ENCODE results near the gene SUGP2.
"Not testable (repeated sequence)": the region's sequence is repeated elsewhere in the genome, so short reads cannot be mapped to it uniquely, and the experiment has no call there.

SUGP2 gene

GRCh38 chr19:19023376-19023775 is 9.9 kb downstream of the SUGP2 start:
- POLR2A ChIA-PET, result not testable (repeated sequence)
- peaks cover 26 to 75% (median 64%) of the 10 kb centered on the region in 4 experiments for H3K36me3 ChIP-seq (ENCODE audit: control insufficient read depth in 4 of 4, insufficient read depth in 4 of 4, low read length in 3 of 4)
- CTCF ChIA-PET, result interaction anchor here (1.1 to 1.8 kb wide), 2 partner anchors 15 to 38 kb away, joined by 3 to 5 read pairs; no protein-coding TSS in a partner anchor

GRCh38 chr19:19022380-19022961 is 10.8 kb downstream of the SUGP2 start:
- DNase-seq, result no peak
- H3K4me3 ChIP-seq (ENCODE audit: control insufficient read depth in 1 of 7, extremely low read depth in 1 of 7, insufficient read depth in 4 of 7, low read depth in 2 of 7, low read length in 6 of 7), result no peak overlapping the region
- H3K9me3 ChIP-seq (ENCODE audit: control extremely low read depth in 1 of 5, control insufficient read depth in 4 of 5, insufficient read depth in 2 of 5, low read depth in 1 of 5, low read length in 4 of 5), result no peaks in the 10 kb centered on the region
- H3K4me1 ChIP-seq (ENCODE audit: control extremely low read depth in 1 of 4, control insufficient read depth in 4 of 4, insufficient read depth in 4 of 4, low read length in 3 of 4), result no peaks in the 10 kb centered on the region
- ChIA-PET CTCF (interaction anchor here (1.1 to 1.8 kb wide), 2 partner anchors 14 to 37 kb away, joined by 3 to 5 read pairs; no protein-coding TSS in a partner anchor), POLR2A (no interaction called here)
- peaks cover 28 to 75% (median 63%) of the 10 kb centered on the region in 4 experiments for H3K36me3 ChIP-seq (ENCODE audit: control insufficient read depth in 4 of 4, insufficient read depth in 4 of 4, low read length in 3 of 4)
- H3K27ac ChIP-seq (ENCODE audit: insufficient read depth in 1 of 2, low read depth in 1 of 2, low read length in 2 of 2, poor library complexity in 1 of 2, severe bottlenecking in 2 of 2), result no peak overlapping the region
- H3K27me3 ChIP-seq (replicated peaks in 2 of 5; ENCODE audit: control insufficient read depth in 4 of 5, insufficient read depth in 5 of 5, low read length in 4 of 5), result no peaks in the 10 kb centered on the region
- WGBS (ENCODE audit: insufficient coverage), result 75% methylated on average over 1 of the region's 4 CpGs

More at GRCh38 chr19:19023376-19023775, 9.9 kb downstream of the SUGP2 start:
- not testable (repeated sequence) for H3K27ac ChIP-seq (ENCODE audit: insufficient read depth in 1 of 2, low read depth in 1 of 2, low read length in 2 of 2, poor library complexity in 1 of 2, severe bottlenecking in 2 of 2); H3K9me3 ChIP-seq (ENCODE audit: control extremely low read depth in 1 of 5, control insufficient read depth in 4 of 5, insufficient read depth in 2 of 5, low read depth in 1 of 5, low read length in 4 of 5); DNase-seq; H3K4me3 ChIP-seq (ENCODE audit: control insufficient read depth in 1 of 7, extremely low read depth in 1 of 7, insufficient read depth in 4 of 7, low read depth in 2 of 7, low read length in 6 of 7); H3K27me3 ChIP-seq (replicated peaks in 2 of 5; ENCODE audit: control insufficient read depth in 4 of 5, insufficient read depth in 5 of 5, low read length in 4 of 5); H3K4me1 ChIP-seq (ENCODE audit: control extremely low read depth in 1 of 4, control insufficient read depth in 4 of 4, insufficient read depth in 4 of 4, low read length in 3 of 4)
- WGBS (ENCODE audit: insufficient coverage), result no CpG with 5 or more reads among the region's 1 CpG

GRCh38 chr19:19021115-19021514 is 12.2 kb downstream of the SUGP2 start:
- Histone ChIP-seq H3K4me1 (ENCODE audit: control extremely low read depth in 1 of 4, control insufficient read depth in 4 of 4, insufficient read depth in 4 of 4, low read length in 3 of 4) (no peaks in the 10 kb centered on the region), H3K36me3 (ENCODE audit: control insufficient read depth in 4 of 4, insufficient read depth in 4 of 4, low read length in 3 of 4) (peaks cover 21 to 75% (median 65%) of the 10 kb centered on the region in 4 experiments), H3K4me3 (ENCODE audit: control insufficient read depth in 1 of 7, extremely low read depth in 1 of 7, insufficient read depth in 4 of 7, low read depth in 2 of 7, low read length in 6 of 7) (no peak overlapping the region), H3K27ac (ENCODE audit: insufficient read depth in 1 of 2, low read depth in 1 of 2, low read length in 2 of 2, poor library complexity in 1 of 2, severe bottlenecking in 2 of 2) (no peak overlapping the region), H3K9me3 (ENCODE audit: control extremely low read depth in 1 of 5, control insufficient read depth in 4 of 5, insufficient read depth in 2 of 5, low read depth in 1 of 5, low read length in 4 of 5) (no peaks in the 10 kb centered on the region), H3K27me3 (replicated peaks in 2 of 5; ENCODE audit: control insufficient read depth in 4 of 5, insufficient read depth in 5 of 5, low read length in 4 of 5) (no peaks in the 10 kb centered on the region)
- ChIA-PET CTCF (interaction anchor here (0.7 to 1.5 kb wide), 2 partner anchors 9 to 34 kb away, joined by 3 read pairs; no protein-coding TSS in a partner anchor), POLR2A (interaction anchor here (0.7 kb wide), 1 partner anchor 42 kb away, joined by 4 read pairs; no protein-coding TSS in a partner anchor)
- 96% methylated on average over 3 of the region's 3 CpGs for WGBS (ENCODE audit: insufficient coverage)
- DNase-seq, result no peak

DNA sequence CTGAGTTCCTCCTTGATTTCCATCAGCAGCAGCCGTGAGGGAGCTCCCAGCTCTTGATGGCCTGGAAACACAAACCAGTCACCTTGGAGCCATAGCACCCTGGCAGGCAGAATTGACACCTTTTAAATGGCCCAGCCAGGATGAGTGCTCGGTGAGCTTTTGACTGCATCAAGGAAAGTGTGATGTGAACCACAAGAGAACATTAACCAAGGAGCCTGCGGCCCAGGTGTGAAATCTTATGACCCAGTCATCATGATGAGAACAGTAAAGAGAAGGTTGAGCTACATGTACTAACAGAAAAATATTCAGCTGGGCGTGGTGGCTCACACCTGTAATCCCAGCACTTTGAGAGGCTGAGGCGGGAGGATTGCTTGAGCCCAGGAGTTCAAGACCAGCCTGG is 22.8 kb downstream of the SUGP2 start:
- H3K9me3 ChIP-seq (ENCODE audit: control extremely low read depth in 1 of 5, control insufficient read depth in 4 of 5, insufficient read depth in 2 of 5, low read depth in 1 of 5, low read length in 4 of 5), result no peaks in the 10 kb centered on the region
- no peaks in the 10 kb centered on the region for H3K27me3 ChIP-seq (replicated peaks in 2 of 5; ENCODE audit: control insufficient read depth in 4 of 5, insufficient read depth in 5 of 5, low read length in 4 of 5)
- WGBS (ENCODE audit: insufficient coverage), result 100% methylated on average over 3 of the region's 5 CpGs
- POLR2A ChIA-PET, result no interaction called here
- no peak overlapping the region for H3K27ac ChIP-seq (ENCODE audit: insufficient read depth in 1 of 2, low read depth in 1 of 2, low read length in 2 of 2, poor library complexity in 1 of 2, severe bottlenecking in 2 of 2)
- DNase-seq, result no peak
- H3K4me1 ChIP-seq (ENCODE audit: control extremely low read depth in 1 of 4, control insufficient read depth in 4 of 4, insufficient read depth in 4 of 4, low read length in 3 of 4), result no peaks in the 10 kb centered on the region
- H3K4me3 ChIP-seq (ENCODE audit: control insufficient read depth in 1 of 7, extremely low read depth in 1 of 7, insufficient read depth in 4 of 7, low read depth in 2 of 7, low read length in 6 of 7), result no peak overlapping the region
- H3K36me3 ChIP-seq (ENCODE audit: control insufficient read depth in 4 of 4, insufficient read depth in 4 of 4, low read length in 3 of 4), result peaks cover 24 to 88% (median 59%) of the 10 kb centered on the region in 4 experiments
- CTCF ChIA-PET, result interaction anchor here (0.9 to 1.4 kb wide), 2 partner anchors 16 to 41 kb away, joined by 3 read pairs; no protein-coding TSS in a partner anchor

GRCh38 chr19:19009951-19010350 is 23.4 kb downstream of the SUGP2 start:
- no peak overlapping the region for H3K4me3 ChIP-seq (ENCODE audit: control insufficient read depth in 1 of 7, extremely low read depth in 1 of 7, insufficient read depth in 4 of 7, low read depth in 2 of 7, low read length in 6 of 7)
- DNase-seq, result no peak
- H3K4me1 ChIP-seq (ENCODE audit: control extremely low read depth in 1 of 4, control insufficient read depth in 4 of 4, insufficient read depth in 4 of 4, low read length in 3 of 4), result no peaks in the 10 kb centered on the region
- H3K27ac ChIP-seq (ENCODE audit: insufficient read depth in 1 of 2, low read depth in 1 of 2, low read length in 2 of 2, poor library complexity in 1 of 2, severe bottlenecking in 2 of 2), result no peak overlapping the region
- POLR2A ChIA-PET, result no interaction called here
- CTCF ChIA-PET, result interaction anchor here (1.4 to 2.1 kb wide), 2 partner anchors 13 to 15 kb away, joined by 3 to 5 read pairs; no protein-coding TSS in a partner anchor
- H3K27me3 ChIP-seq (replicated peaks in 2 of 5; ENCODE audit: control insufficient read depth in 4 of 5, insufficient read depth in 5 of 5, low read length in 4 of 5), result no peaks in the 10 kb centered on the region
- H3K36me3 ChIP-seq (ENCODE audit: control insufficient read depth in 4 of 4, insufficient read depth in 4 of 4, low read length in 3 of 4), result peaks cover 24 to 90% (median 63%) of the 10 kb centered on the region in 4 experiments
- no peaks in the 10 kb centered on the region for H3K9me3 ChIP-seq (ENCODE audit: control extremely low read depth in 1 of 5, control insufficient read depth in 4 of 5, insufficient read depth in 2 of 5, low read depth in 1 of 5, low read length in 4 of 5)
- WGBS (ENCODE audit: insufficient coverage), result 96% methylated on average over 16 of the region's 18 CpGs

DNA sequence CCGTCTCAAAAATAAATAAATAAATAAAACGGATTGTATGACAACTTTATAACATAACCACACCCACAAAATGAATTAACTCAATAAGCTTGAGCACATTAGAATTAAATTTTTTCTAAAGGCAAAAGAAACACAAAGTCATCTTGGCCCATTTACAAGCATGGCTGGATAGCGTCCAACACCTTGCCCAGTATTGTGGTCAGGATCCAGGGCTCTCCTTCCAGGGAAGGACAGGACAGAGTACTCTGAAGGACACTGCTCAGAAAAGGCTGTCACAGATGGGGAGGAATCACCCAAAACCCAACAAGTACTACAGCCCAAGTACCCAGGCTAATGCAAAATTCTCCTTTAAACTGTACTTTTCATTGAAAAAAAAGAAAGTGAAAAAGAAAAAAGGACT is 27.1 kb downstream of the SUGP2 start:
- POLR2A ChIA-PET, result no interaction called here
- DNase-seq, result no peak
- Histone ChIP-seq H3K4me1 (ENCODE audit: control extremely low read depth in 1 of 4, control insufficient read depth in 4 of 4, insufficient read depth in 4 of 4, low read length in 3 of 4) (no peaks in the 10 kb centered on the region), H3K9me3 (ENCODE audit: control extremely low read depth in 1 of 5, control insufficient read depth in 4 of 5, insufficient read depth in 2 of 5, low read depth in 1 of 5, low read length in 4 of 5) (no peaks in the 10 kb centered on the region), H3K36me3 (ENCODE audit: control insufficient read depth in 4 of 4, insufficient read depth in 4 of 4, low read length in 3 of 4) (peaks cover 17 to 90% (median 67%) of the 10 kb centered on the region in 4 experiments), H3K27ac (ENCODE audit: insufficient read depth in 1 of 2, low read depth in 1 of 2, low read length in 2 of 2, poor library complexity in 1 of 2, severe bottlenecking in 2 of 2) (no peak overlapping the region), H3K4me3 (ENCODE audit: control insufficient read depth in 1 of 7, extremely low read depth in 1 of 7, insufficient read depth in 4 of 7, low read depth in 2 of 7, low read length in 6 of 7) (no peak overlapping the region), H3K27me3 (replicated peaks in 2 of 5; ENCODE audit: control insufficient read depth in 4 of 5, insufficient read depth in 5 of 5, low read length in 4 of 5) (no peaks in the 10 kb centered on the region)
- 100% methylated on average over 1 of the region's 3 CpGs for WGBS (ENCODE audit: insufficient coverage)
- CTCF ChIA-PET, result no interaction called here

- H3K9me3 ChIP-seq (ENCODE audit: control extremely low read depth in 1 of 5, control insufficient read depth in 4 of 5, insufficient read depth in 2 of 5, low read depth in 1 of 5, low read length in 4 of 5), result no peaks in the 10 kb centered on the region
- peaks cover 0 to 12% (median 11%) of the 10 kb centered on the region in 4 experiments for H3K4me1 ChIP-seq (ENCODE audit: control extremely low read depth in 1 of 4, control insufficient read depth in 4 of 4, insufficient read depth in 4 of 4, low read length in 3 of 4)
- no peak for DNase-seq
- no peaks in the 10 kb centered on the region for H3K27me3 ChIP-seq (replicated peaks in 2 of 5; ENCODE audit: control insufficient read depth in 4 of 5, insufficient read depth in 5 of 5, low read length in 4 of 5)
- WGBS (ENCODE audit: insufficient coverage), result 96% methylated on average over 18 of the region's 18 CpGs
- ChIA-PET POLR2A (no interaction called here), CTCF (no interaction called here)
- peaks cover 7 to 79% (median 58%) of the 10 kb centered on the region in 4 experiments for H3K36me3 ChIP-seq (ENCODE audit: control insufficient read depth in 4 of 4, insufficient read depth in 4 of 4, low read length in 3 of 4)
- H3K27ac ChIP-seq (ENCODE audit: insufficient read depth in 1 of 2, low read depth in 1 of 2, low read length in 2 of 2, poor library complexity in 1 of 2, severe bottlenecking in 2 of 2), result no peak overlapping the region
- no peak overlapping the region for H3K4me3 ChIP-seq (ENCODE audit: control insufficient read depth in 1 of 7, extremely low read depth in 1 of 7, insufficient read depth in 4 of 7, low read depth in 2 of 7, low read length in 6 of 7)
Observed at GRCh38 chr19:19004144-19004543, 29.2 kb downstream of the SUGP2 start.

Data from common myeloid progenitor, CD34-positive (primary cell).